GM12878 (cell line): ENCODE data around the gene CDH5. TPM values are rescaled to one million over a fixed set of nuclear protein-coding genes. Genes with fewer than 3 reads are reported as not detected.

Experiments used
- ATAC-seq: fragments of 200-7000 bp; cut with Tn5 transposase; 3 replicates; pipeline ENCODE4 v1.9.1; 2020; ENCODE audit warnings: mild to moderate bottlenecking, moderate library complexity
- BruUV-seq: library from RNA; stranded (reverse); fragments of 400-500 nt; replicated peaks from 2 replicates; lab custom pipeline; 2021; lab: Mats Ljungman, UMichigan
- CTCF ChIA-PET: fragments of 300-600 bp; sonication (Branson Sonifier 250); formaldehyde crosslinking; extraction: SDS; loops from one replicate; lab custom pipeline; 2021; ENCODE audit warnings: inconsistent platforms; lab: Yijun Ruan, JAX
- POLR2A ChIA-PET: fragments of 350-600 bp; formaldehyde crosslinking; extraction: SDS; loops from one replicate; lab custom pipeline; 2021; ENCODE audit warnings: inconsistent platforms; lab: Charles Lee
- RAD21 ChIA-PET: fragments of 300-600 bp; sonication (Branson Sonifier 250); formaldehyde crosslinking; loops from one replicate; lab custom pipeline; 2023; ENCODE audit warnings: antibody characterized with exemption; ENCODE audit not compliant: unreplicated experiment; lab: Charles Lee
- SMC1A ChIA-PET: fragments of 300-600 bp; sonication (Branson Sonifier 250); formaldehyde crosslinking; loops from one replicate; lab custom pipeline; 2023; ENCODE audit not compliant: unreplicated experiment, uncharacterized antibody; lab: Charles Lee
- DNase-seq: peaks from one replicate; pipeline ENCODE4 v3.0.0-alpha.2; 2011; ENCODE audit warnings: low read depth, low spot score
- FAIRE-seq: peaks from 3 replicates; lab custom pipeline; 2011; peaks lifted over from hg19 to GRCh38; lab: Jason Lieb, UNC
- H2AFZ ChIP-seq: 2 replicates; pipeline ENCODE4 v1.6.0; 2011; ENCODE audit warnings: low read depth, low read length, control low read depth; ENCODE audit not compliant: control insufficient read depth
- H3K27ac ChIP-seq: 2 replicates; pipeline ENCODE4 v1.5.1; 2011; ENCODE audit warnings: control low read depth; ENCODE audit not compliant: control insufficient read depth, insufficient read depth
- H3K27me3 ChIP-seq, 2 experiments: replicated peaks in 1 of 2; 2 replicates each; pipeline versions ENCODE4 v1.6.0 to v1.6.1; 2011; ENCODE audit warnings: low read length in 1 of 2; ENCODE audit not compliant: control insufficient read depth in 2 of 2, insufficient read depth in 2 of 2
- H3K36me3 ChIP-seq, 2 experiments: 2 replicates each; pipeline ENCODE4 v1.5.1; 2011; ENCODE audit warnings: low read length in 1 of 2; ENCODE audit not compliant: control insufficient read depth in 2 of 2, insufficient read depth in 2 of 2
- H3K4me1 ChIP-seq: 2 replicates; pipeline ENCODE4 v1.6.1; 2011; ENCODE audit warnings: mild to moderate bottlenecking, low read length, moderate library complexity, mixed read lengths; ENCODE audit not compliant: control insufficient read depth, insufficient read depth
- H3K4me2 ChIP-seq: 2 replicates; pipeline ENCODE4 v1.6.0; 2011; ENCODE audit warnings: control low read depth; ENCODE audit not compliant: control insufficient read depth, insufficient read depth
- H3K4me3 ChIP-seq: fragments of 200-600 bp; sonication (generic); 2 replicates; pipeline ENCODE4 v1.5.1; 2016
- H3K79me2 ChIP-seq: 2 replicates; pipeline ENCODE4 v1.6.0; 2011; ENCODE audit warnings: low read length; ENCODE audit not compliant: control insufficient read depth, insufficient read depth
- H3K9ac ChIP-seq: 2 replicates; pipeline ENCODE4 v1.8.0; 2011; ENCODE audit warnings: low read length, control low read depth, mixed read lengths; ENCODE audit not compliant: control insufficient read depth, insufficient read depth
- H3K9me3 ChIP-seq: replicated peaks from 3 replicates; pipeline ENCODE4 v1.5.1; 2011; ENCODE audit warnings: mild to moderate bottlenecking, low read length; ENCODE audit not compliant: control insufficient read depth, insufficient read depth
- H4K20me1 ChIP-seq: 2 replicates; pipeline ENCODE4 v1.6.0; 2011; ENCODE audit not compliant: control insufficient read depth, insufficient read depth
- WGBS: methylation state at CpG from one replicate; pipeline ENCODE4 v1.1.6; 2016; ENCODE audit warnings: low lambda C conversion rate; ENCODE audit not compliant: insufficient replicate concordance, insufficient coverage; ENCODE audit errors: missing lambda C conversion rate; 5-methylcytosine and 5-hydroxymethylcytosine counted together
- in situ Hi-C: fragments of 300-500 bp; cut with MboI; formaldehyde crosslinking; loops from 9 replicates; pipeline ENCODE4 v1.14.3; 2018; ENCODE audit warnings: mixed read lengths
- intact Hi-C: fragments of 100-400 bp; cut with micrococcal nuclease; formaldehyde crosslinking; loops from one replicate; pipeline ENCODE4 v1.14.2; 2022; ENCODE audit not compliant: unreplicated experiment
- polyA plus RNA-seq, 11 experiments: library from polyadenylated mRNA; depleted of rRNA in 4 of 11; unstranded in 6 of 11; stranded (reverse) in 5 of 11; fragments of >200 nt; fragmentation: Nextera tagmentation in 4 of 11; fragmentation: Illumina TruSeq in 1 of 11; extraction: Ambion mirVana in 4 of 11; extraction: Trizol in 1 of 11; gene quantifications; 1 replicate in 1 of 11; 2 replicates in 10 of 11; pipeline versions ENCODE4 v1.2.1 to v1.2.3, GENCODE V29; 2011 to 2016; ENCODE audit warnings: inconsistent platforms in 2 of 11, missing spikeins in 2 of 11, low read depth in 1 of 11
- total RNA-seq, 4 experiments: library from RNA; depleted of rRNA in 3 of 4; stranded (reverse); fragments of >200 nt in 3 of 4; fragmentation: Illumina TruSeq in 1 of 4; extraction: Trizol in 1 of 4; gene quantifications; 2 replicates each; pipeline versions ENCODE4 v1.2.1 to v1.2.3, GENCODE V29; 2013 to 2021
- TF ChIP-seq, protein P1 (sequence below): IDR thresholded peaks from 2 replicates; pipeline ENCODE4 v1.6.1; 2011; ENCODE audit warnings: borderline replicate concordance, low read depth, mild to moderate bottlenecking, moderate library complexity, low read length; ENCODE audit not compliant: insufficient read depth, poor library complexity, severe bottlenecking
- TF ChIP-seq, protein P2 (sequence below): IDR thresholded peaks from 2 replicates; pipeline ENCODE4 v1.6.1; 2012; ENCODE audit warnings: mild to moderate bottlenecking, low read depth, low read length

CDH5 gene
- total and polyA plus RNA-seq, 10 of the 15 experiments (the other 5 are each of a cell fraction or from before 2014, with no cell fraction given), result not detected

GRCh38 chr16:66332634-66333610 is 33.6 kb upstream of the CDH5 start:
- Histone ChIP-seq H3K79me2 (no peaks in the 10 kb centered on the region), H2AFZ (no peak overlapping the region), H3K27me3 (peaks cover 0 to 2% of the 10 kb centered on the region in 2 experiments; a peak in 1 of 4 replicates), H3K9me3 (no peaks in the 10 kb centered on the region), H4K20me1 (no peaks in the 10 kb centered on the region), H3K36me3 (no peaks in the 10 kb centered on the region), H3K4me2 (no peak overlapping the region), H3K9ac (no peak overlapping the region), H3K27ac (no peak overlapping the region), H3K4me3 (no peak overlapping the region), H3K4me1 (no peaks in the 10 kb centered on the region)
- BruUV-seq, result no TSS peak
- POLR2A ChIA-PET, result no interaction called here
- 33% methylated on average over 15 of the region's 15 CpGs for whole genome bisulfite sequencing
- intact Hi-C loops, result no loop called here
- DNase-seq (no peak), FAIRE-seq (no peak), ATAC-seq (no peak)
- TF ChIP-seq, protein P1, sequence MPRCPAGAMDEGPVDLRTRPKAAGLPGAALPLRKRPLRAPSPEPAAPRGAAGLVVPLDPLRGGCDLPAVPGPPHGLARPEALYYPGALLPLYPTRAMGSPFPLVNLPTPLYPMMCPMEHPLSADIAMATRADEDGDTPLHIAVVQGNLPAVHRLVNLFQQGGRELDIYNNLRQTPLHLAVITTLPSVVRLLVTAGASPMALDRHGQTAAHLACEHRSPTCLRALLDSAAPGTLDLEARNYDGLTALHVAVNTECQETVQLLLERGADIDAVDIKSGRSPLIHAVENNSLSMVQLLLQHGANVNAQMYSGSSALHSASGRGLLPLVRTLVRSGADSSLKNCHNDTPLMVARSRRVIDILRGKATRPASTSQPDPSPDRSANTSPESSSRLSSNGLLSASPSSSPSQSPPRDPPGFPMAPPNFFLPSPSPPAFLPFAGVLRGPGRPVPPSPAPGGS, result peak; percentile 54
- TF ChIP-seq, protein P2, sequence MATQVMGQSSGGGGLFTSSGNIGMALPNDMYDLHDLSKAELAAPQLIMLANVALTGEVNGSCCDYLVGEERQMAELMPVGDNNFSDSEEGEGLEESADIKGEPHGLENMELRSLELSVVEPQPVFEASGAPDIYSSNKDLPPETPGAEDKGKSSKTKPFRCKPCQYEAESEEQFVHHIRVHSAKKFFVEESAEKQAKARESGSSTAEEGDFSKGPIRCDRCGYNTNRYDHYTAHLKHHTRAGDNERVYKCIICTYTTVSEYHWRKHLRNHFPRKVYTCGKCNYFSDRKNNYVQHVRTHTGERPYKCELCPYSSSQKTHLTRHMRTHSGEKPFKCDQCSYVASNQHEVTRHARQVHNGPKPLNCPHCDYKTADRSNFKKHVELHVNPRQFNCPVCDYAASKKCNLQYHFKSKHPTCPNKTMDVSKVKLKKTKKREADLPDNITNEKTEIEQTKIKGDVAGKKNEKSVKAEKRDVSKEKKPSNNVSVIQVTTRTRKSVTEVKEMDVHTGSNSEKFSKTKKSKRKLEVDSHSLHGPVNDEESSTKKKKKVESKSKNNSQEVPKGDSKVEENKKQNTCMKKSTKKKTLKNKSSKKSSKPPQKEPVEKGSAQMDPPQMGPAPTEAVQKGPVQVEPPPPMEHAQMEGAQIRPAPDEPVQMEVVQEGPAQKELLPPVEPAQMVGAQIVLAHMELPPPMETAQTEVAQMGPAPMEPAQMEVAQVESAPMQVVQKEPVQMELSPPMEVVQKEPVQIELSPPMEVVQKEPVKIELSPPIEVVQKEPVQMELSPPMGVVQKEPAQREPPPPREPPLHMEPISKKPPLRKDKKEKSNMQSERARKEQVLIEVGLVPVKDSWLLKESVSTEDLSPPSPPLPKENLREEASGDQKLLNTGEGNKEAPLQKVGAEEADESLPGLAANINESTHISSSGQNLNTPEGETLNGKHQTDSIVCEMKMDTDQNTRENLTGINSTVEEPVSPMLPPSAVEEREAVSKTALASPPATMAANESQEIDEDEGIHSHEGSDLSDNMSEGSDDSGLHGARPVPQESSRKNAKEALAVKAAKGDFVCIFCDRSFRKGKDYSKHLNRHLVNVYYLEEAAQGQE, result no peak
- RAD21 ChIA-PET, result no interaction called here
- SMC1A ChIA-PET, result no interaction called here
- in situ Hi-C loops, result no loop called here
- CTCF ChIA-PET, result no interaction called here
